ENCODE data around the gene GPR35.
A peak's percentile ranks its signal among the peaks of the same experiment; 100 is the strongest.

DNA sequence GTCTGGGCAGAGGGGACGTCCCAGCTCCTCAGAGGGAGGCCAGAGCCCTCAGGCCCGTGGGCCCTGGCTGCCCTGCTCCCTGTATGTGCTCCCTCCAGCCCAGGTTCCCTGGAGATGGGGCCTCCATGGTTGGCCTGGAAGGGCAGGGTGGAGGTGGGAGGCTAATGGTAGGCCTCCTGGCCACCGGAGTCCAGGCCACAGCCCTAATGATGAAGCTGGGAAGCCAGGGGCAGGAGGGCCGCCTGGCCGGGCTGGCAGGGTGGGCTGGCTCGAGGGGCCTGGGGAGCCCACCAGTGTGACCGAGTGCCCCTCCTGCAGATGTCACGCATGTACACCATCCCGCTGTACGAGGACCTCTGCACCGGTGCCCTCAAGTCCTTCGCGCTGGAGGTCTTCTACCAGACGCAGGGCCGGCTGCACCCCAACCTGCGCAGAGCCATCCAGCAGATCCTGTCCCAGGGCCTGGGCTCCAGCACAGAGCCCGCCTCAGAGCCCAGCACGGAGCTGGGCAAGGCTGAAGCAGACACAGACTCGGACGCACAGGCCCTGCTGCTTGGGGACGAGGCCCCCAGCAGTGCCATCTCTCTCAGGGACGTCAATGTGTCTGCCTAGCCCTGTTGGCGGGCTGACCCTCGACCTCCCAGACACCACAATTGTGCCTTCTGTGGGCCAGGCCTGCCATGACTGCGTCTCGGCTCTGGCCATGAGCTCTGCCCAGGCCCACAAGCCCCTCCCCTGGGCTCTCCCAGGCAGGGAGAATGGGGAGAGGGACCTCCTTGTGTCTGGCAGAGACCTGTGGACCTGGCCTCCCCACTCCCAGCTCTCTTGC is 47.8 kb upstream of the GPR35 start:
- TF ChIP-seq POLR2A (IDR thresholded peaks at IDR 0.05; ENCODE audit: low read depth, low read length) (peak; percentile 21; the same call in 1 of the 2 replicates), EP300 (IDR thresholded peaks at IDR 0.05; ENCODE audit: borderline replicate concordance in 1 of 2, control insufficient read depth in 1 of 2, low read depth in 2 of 2, low read length in 2 of 2) (no peak), SMC3 (IDR thresholded peaks at IDR 0.05; ENCODE audit: borderline replicate concordance, low read length) (no peak), NR2C1 (IDR thresholded peaks at IDR 0.05) (no peak)
- TF ChIP-seq, protein P1, sequence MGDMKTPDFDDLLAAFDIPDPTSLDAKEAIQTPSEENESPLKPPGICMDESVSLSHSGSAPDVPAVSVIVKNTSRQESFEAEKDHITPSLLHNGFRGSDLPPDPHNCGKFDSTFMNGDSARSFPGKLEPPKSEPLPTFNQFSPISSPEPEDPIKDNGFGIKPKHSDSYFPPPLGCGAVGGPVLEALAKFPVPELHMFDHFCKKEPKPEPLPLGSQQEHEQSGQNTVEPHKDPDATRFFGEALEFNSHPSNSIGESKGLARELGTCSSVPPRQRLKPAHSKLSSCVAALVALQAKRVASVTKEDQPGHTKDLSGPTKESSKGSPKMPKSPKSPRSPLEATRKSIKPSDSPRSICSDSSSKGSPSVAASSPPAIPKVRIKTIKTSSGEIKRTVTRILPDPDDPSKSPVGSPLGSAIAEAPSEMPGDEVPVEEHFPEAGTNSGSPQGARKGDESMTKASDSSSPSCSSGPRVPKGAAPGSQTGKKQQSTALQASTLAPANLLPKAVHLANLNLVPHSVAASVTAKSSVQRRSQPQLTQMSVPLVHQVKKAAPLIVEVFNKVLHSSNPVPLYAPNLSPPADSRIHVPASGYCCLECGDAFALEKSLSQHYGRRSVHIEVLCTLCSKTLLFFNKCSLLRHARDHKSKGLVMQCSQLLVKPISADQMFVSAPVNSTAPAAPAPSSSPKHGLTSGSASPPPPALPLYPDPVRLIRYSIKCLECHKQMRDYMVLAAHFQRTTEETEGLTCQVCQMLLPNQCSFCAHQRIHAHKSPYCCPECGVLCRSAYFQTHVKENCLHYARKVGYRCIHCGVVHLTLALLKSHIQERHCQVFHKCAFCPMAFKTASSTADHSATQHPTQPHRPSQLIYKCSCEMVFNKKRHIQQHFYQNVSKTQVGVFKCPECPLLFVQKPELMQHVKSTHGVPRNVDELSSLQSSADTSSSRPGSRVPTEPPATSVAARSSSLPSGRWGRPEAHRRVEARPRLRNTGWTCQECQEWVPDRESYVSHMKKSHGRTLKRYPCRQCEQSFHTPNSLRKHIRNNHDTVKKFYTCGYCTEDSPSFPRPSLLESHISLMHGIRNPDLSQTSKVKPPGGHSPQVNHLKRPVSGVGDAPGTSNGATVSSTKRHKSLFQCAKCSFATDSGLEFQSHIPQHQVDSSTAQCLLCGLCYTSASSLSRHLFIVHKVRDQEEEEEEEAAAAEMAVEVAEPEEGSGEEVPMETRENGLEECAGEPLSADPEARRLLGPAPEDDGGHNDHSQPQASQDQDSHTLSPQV (IDR thresholded peaks at IDR 0.05) = no peak
- TF ChIP-seq, protein P2, sequence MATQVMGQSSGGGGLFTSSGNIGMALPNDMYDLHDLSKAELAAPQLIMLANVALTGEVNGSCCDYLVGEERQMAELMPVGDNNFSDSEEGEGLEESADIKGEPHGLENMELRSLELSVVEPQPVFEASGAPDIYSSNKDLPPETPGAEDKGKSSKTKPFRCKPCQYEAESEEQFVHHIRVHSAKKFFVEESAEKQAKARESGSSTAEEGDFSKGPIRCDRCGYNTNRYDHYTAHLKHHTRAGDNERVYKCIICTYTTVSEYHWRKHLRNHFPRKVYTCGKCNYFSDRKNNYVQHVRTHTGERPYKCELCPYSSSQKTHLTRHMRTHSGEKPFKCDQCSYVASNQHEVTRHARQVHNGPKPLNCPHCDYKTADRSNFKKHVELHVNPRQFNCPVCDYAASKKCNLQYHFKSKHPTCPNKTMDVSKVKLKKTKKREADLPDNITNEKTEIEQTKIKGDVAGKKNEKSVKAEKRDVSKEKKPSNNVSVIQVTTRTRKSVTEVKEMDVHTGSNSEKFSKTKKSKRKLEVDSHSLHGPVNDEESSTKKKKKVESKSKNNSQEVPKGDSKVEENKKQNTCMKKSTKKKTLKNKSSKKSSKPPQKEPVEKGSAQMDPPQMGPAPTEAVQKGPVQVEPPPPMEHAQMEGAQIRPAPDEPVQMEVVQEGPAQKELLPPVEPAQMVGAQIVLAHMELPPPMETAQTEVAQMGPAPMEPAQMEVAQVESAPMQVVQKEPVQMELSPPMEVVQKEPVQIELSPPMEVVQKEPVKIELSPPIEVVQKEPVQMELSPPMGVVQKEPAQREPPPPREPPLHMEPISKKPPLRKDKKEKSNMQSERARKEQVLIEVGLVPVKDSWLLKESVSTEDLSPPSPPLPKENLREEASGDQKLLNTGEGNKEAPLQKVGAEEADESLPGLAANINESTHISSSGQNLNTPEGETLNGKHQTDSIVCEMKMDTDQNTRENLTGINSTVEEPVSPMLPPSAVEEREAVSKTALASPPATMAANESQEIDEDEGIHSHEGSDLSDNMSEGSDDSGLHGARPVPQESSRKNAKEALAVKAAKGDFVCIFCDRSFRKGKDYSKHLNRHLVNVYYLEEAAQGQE (IDR thresholded peaks at IDR 0.05; ENCODE audit: low read depth, low read length) = no peak

Measured in GM12878 (cell line).